ENCODE data around the gene OTOS.

OTOS gene

DNA sequence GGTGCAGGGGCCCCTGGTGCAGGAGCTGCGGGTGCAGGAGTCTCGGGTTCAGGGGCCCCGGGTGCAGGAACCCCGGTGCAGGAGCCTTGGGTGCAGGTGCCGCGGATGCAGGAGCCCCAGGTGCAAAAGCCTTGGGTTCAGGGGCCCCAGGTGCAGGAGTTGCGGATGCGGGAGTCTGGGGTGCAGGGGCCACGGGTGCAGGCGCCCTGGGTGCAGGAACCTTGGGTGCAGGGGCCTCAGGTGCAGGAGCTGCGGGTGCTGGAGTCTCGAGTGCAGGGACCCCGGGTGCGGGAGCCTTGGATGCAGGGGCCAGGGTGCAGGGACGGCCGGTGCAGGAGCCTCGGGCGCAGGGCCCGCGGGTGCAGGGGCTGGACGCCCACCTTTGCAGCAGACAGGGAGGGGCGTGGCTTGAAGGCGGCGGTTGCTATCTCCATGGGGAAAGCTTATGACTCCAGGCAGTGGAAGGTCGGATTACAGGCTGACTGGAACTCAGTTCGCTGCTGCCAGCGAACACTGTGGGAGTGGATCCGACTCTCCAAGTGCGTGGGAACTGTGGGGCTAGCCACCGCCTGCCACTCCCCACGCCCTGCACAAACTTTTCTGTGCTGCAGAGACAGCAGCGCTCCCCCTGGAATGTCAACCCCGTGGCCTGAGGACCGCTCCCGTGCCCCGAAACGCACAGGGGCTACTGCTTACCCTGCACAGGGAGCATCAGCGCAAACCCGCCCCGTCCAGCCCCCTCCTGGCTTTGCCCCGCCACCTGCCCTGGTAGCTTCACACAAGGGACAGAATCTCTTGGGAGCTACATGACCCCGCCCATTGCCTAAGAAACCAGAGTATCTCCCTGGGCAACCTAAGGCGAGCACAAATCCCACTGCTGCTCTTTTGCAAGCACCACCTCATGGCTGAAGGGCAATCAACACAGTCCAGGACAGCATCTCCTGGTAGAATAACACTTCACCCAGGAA, 44.6 kb downstream of the OTOS start:
- TF ChIP-seq, protein P1, sequence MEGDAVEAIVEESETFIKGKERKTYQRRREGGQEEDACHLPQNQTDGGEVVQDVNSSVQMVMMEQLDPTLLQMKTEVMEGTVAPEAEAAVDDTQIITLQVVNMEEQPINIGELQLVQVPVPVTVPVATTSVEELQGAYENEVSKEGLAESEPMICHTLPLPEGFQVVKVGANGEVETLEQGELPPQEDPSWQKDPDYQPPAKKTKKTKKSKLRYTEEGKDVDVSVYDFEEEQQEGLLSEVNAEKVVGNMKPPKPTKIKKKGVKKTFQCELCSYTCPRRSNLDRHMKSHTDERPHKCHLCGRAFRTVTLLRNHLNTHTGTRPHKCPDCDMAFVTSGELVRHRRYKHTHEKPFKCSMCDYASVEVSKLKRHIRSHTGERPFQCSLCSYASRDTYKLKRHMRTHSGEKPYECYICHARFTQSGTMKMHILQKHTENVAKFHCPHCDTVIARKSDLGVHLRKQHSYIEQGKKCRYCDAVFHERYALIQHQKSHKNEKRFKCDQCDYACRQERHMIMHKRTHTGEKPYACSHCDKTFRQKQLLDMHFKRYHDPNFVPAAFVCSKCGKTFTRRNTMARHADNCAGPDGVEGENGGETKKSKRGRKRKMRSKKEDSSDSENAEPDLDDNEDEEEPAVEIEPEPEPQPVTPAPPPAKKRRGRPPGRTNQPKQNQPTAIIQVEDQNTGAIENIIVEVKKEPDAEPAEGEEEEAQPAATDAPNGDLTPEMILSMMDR (IDR thresholded peaks at IDR 0.05): no peak
- Histone ChIP-seq H3K27ac (no peak overlapping the region), H3K4me3 (no peak overlapping the region)
- no peak for DNase-seq (ENCODE audit: low spot score)

- TF ChIP-seq, protein P1 (IDR thresholded peaks at IDR 0.05): no peak
- H3K4me3 ChIP-seq: no peak overlapping the region
- H3K27ac ChIP-seq: no peak overlapping the region
- DNase-seq (ENCODE audit: low spot score): no peak
Measured at GRCh38 chr2:240089306-240089705, 51.2 kb downstream of the OTOS start.

Measured in coronary artery (tissue), 2 donors.